A673 (cell line): ENCODE results near the gene INPPL1. TPM values are rescaled to one million over a fixed set of nuclear protein-coding genes. Genes with fewer than 3 reads are reported as not detected.
"Not testable (repeated sequence)": the region's sequence is repeated elsewhere in the genome, so short reads cannot be mapped to it uniquely, and the experiment has no call there.

ENCODE experiments used
- BruUV-seq: library from RNA; stranded (reverse); fragments of 400-500 nt; replicated peaks from 2 replicates; lab custom pipeline; 2021; lab: Mats Ljungman, UMichigan
- CTCF ChIA-PET: fragments of 300-600 bp; sonication (Branson Sonifier 250); formaldehyde crosslinking; loops from one replicate; lab custom pipeline; 2022; ENCODE audit warnings: antibody characterized with exemption; lab: Charles Lee
- POLR2A ChIA-PET: fragments of 300-600 bp; sonication (Branson Sonifier 250); formaldehyde crosslinking; loops from one replicate; lab custom pipeline; 2022; ENCODE audit warnings: antibody characterized with exemption; ENCODE audit not compliant: low non-redundant PET; lab: Charles Lee
- DNase-seq: peaks from one replicate; pipeline ENCODE4 v3.0.0-alpha.2; 2015; ENCODE audit warnings: low spot score
- H3K27ac ChIP-seq: fragments of 200-600 bp; sonication (generic); 2 replicates; pipeline ENCODE4 v1.5.1; 2016; ENCODE audit warnings: mixed run types, low read depth, mild to moderate bottlenecking, mixed read lengths, antibody characterized with exemption, low read length; ENCODE audit not compliant: poor library complexity, severe bottlenecking
- H3K27me3 ChIP-seq: fragments of 200-600 bp; sonication (generic); replicated peaks from 2 replicates; pipeline ENCODE4 v1.6.1; 2017; ENCODE audit warnings: mixed run types, low read depth, mild to moderate bottlenecking, mixed read lengths, antibody characterized with exemption, low read length; ENCODE audit not compliant: insufficient read depth, poor library complexity
- H3K36me3 ChIP-seq: fragments of 200-600 bp; sonication (generic); 2 replicates; pipeline ENCODE4 v1.6.1; 2016; ENCODE audit warnings: mixed run types, mild to moderate bottlenecking, mixed read lengths, antibody characterized with exemption, low read length; ENCODE audit not compliant: insufficient read depth, poor library complexity, severe bottlenecking
- H3K4me1 ChIP-seq: fragments of 200-600 bp; sonication (generic); 2 replicates; pipeline ENCODE4 v1.6.1; 2017; ENCODE audit warnings: mixed run types, mild to moderate bottlenecking, mixed read lengths, antibody characterized with exemption, low read length; ENCODE audit not compliant: insufficient read depth, poor library complexity, severe bottlenecking
- H3K4me3 ChIP-seq: fragments of 200-600 bp; sonication (generic); 2 replicates; pipeline ENCODE4 v1.5.1; 2016; ENCODE audit warnings: low read depth, mixed run types, mild to moderate bottlenecking, mixed read lengths, low read length; ENCODE audit not compliant: poor library complexity, severe bottlenecking
- H3K9me3 ChIP-seq: fragments of 200-600 bp; sonication (generic); 2 replicates; pipeline ENCODE4 v1.6.1; 2016; ENCODE audit warnings: mixed run types, low read depth, mild to moderate bottlenecking, mixed read lengths, antibody characterized with exemption, low read length; ENCODE audit not compliant: poor library complexity, severe bottlenecking
- CTCF ChIP-seq: fragments of 300-800, 200-600 bp; sonication (generic); conservative IDR thresholded peaks from 2 replicates; pipeline ENCODE4 v1.5.1; 2017; ENCODE audit warnings: low read depth, mild to moderate bottlenecking, antibody characterized with exemption, low read length, moderate library complexity, mixed read lengths
- EZH2 ChIP-seq: fragments of 200-600 bp; sonication (generic); IDR thresholded peaks from 2 replicates; pipeline ENCODE4 v1.6.1; 2017; ENCODE audit warnings: borderline replicate concordance, low read depth, mild to moderate bottlenecking, mixed read lengths, antibody characterized with exemption, low read length; ENCODE audit not compliant: poor library complexity, severe bottlenecking
- intact Hi-C: fragments of 100-400 bp; cut with micrococcal nuclease; formaldehyde crosslinking; loops from one replicate; pipeline ENCODE4 v1.10.0; 2022; ENCODE audit not compliant: unreplicated experiment
- total RNA-seq: library from RNA; stranded (reverse); gene quantifications from 2 replicates; pipeline ENCODE4 v1.2.3, GENCODE V29; 2021

The INPPL1 gene
- total RNA-seq, 1 experiment from 2014 or later: 104 TPM

- Histone ChIP-seq H3K4me1 (no peaks in the 10 kb centered on the region), H3K36me3 (no peaks in the 10 kb centered on the region), H3K9me3 (no peaks in the 10 kb centered on the region), H3K27me3 (peaks cover 10% of the 10 kb centered on the region), H3K4me3 (no peak overlapping the region), H3K27ac (no peak overlapping the region)
- CTCF ChIA-PET: no interaction called here
- intact Hi-C loops: no loop called here
- DNase-seq: no peak
- TF ChIP-seq CTCF (no peak), EZH2 (no peak)
- BruUV-seq: no TSS peak
- POLR2A ChIA-PET: no interaction called here
These were observed 38.8 kb downstream of the INPPL1 start for GRCh38 chr11:72263361-72263760.

GRCh38 chr11:72265951-72266350, 41.4 kb downstream of the INPPL1 start:
- BruUV-seq: no TSS peak
- ChIA-PET POLR2A (no interaction called here), CTCF (interaction anchor here (0.6 kb wide), 2 partner anchors 10 to 290 kb away, joined by 6 to 7 read pairs; no protein-coding TSS in a partner anchor)
- H3K27me3 ChIP-seq: peaks cover 7% of the 10 kb centered on the region
- H3K4me1 ChIP-seq: no peaks in the 10 kb centered on the region
- DNase-seq: no peak
- no peaks in the 10 kb centered on the region for H3K9me3 ChIP-seq
- H3K4me3 ChIP-seq: no peak overlapping the region
- H3K27ac ChIP-seq: no peak overlapping the region
- TF ChIP-seq CTCF: no peak
- TF ChIP-seq EZH2: no peak
- no peaks in the 10 kb centered on the region for H3K36me3 ChIP-seq
- intact Hi-C loops: no loop called here

DNA sequence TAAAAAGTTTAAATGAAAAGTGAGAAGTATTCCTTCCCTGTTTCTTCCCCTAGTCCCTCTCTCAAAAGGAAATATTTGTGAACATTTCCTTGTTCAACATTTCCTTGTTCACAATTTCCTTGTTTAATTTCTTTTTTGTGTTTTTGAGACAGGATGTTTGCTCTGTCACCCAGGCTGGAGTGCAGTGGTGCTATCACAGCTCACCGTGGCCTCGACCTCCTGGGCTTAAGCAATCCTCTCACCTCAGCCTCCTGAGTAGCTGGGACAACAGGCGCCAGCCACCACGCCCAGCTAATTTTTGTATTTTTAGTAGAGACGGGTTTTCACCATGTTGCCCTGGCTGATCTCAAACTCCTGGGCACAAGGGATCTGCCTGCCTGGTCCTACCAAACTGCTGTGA, 42.4 kb downstream of the INPPL1 start:
- H3K9me3 ChIP-seq, CTCF ChIA-PET, H3K4me3 ChIP-seq, POLR2A ChIA-PET, BruUV-seq, intact Hi-C loops, H3K4me1 ChIP-seq, H3K27ac ChIP-seq, DNase-seq, H3K36me3 ChIP-seq: not testable (repeated sequence)
- peaks cover 12% of the 10 kb centered on the region for H3K27me3 ChIP-seq

DNA sequence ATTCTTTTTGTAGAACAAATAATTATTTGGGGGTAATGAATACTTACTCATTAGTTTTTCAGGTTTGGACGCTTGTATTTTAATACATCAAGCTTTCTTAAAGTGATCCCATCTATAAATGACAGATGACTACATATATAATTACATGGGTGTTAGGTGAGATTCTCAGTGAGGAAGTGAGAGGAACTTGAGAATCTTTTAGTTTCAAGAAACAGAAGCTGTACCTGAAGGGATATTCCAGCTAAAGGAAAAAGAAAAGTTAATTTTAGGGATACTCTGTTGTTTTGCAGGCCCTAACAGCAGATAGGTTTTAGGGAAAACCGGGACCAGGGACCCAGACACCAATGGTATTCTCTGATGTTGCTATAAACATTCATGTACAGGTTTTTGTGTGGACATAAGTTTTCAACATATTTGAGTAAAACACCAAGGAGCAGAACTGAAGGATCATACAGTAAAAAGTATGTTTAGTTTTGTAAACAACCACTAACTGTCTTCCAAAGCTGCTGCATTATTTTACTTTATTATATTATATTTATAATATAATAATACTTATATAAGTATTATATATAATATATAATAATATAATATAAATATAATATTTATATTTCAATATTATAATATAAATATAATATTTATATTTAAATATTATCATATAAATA, 43.5 kb downstream of the INPPL1 start:
- no peaks in the 10 kb centered on the region for H3K36me3 ChIP-seq
- no peaks in the 10 kb centered on the region for H3K4me1 ChIP-seq
- H3K9me3 ChIP-seq: no peaks in the 10 kb centered on the region
- POLR2A ChIA-PET: no interaction called here
- H3K27ac ChIP-seq: no peak overlapping the region
- no TSS peak for BruUV-seq
- H3K27me3 ChIP-seq: peaks cover 9% of the 10 kb centered on the region
- CTCF ChIA-PET: no interaction called here
- TF ChIP-seq EZH2 (no peak), CTCF (no peak)
- no peak for DNase-seq
- intact Hi-C loops: no loop called here
- no peak overlapping the region for H3K4me3 ChIP-seq
